Measurements from ENCODE around the gene CT45A1. TPM values are rescaled to one million over a fixed set of nuclear protein-coding genes. Genes with fewer than 3 reads are reported as not detected.
"Not testable (repeated sequence)": the region's sequence is repeated elsewhere in the genome, so short reads cannot be mapped to it uniquely, and the experiment has no call there.

Gene CT45A1
- total RNA-seq = not detected
- long read RNA-seq = 0 reads

- ATAC-seq; intact Hi-C loops (cut with DNase I); DNase-seq: not testable (repeated sequence)
Observed at GRCh38 chrX:135713183-135713689, at the start of gene CT45A1. TSS of gene CT45A1 (plus strand) at chrX:135713639. CDS start at chrX:135718941, 5,302 bp downstream.

- intact Hi-C loops (cut with DNase I) = loop anchor here in 1 of 2 donors (10.0 kb wide), 1 partner anchor 58 kb away; no protein-coding TSS in a partner anchor
- not testable (repeated sequence) for DNase-seq, ATAC-seq
Observed at GRCh38 chrX:135672979-135673378, 40.5 kb upstream of the CT45A1 start.

- ATAC-seq (no peak), DNase-seq (no peak)
- intact Hi-C loops (cut with DNase I) = no loop called here
Observed at GRCh38 chrX:135688137-135688536, 25.3 kb upstream of the CT45A1 start.

- intact Hi-C loops (cut with DNase I) = no loop called here
- DNase-seq = no peak
- no peak for ATAC-seq
Observed at GRCh38 chrX:135695471-135695870, 18.0 kb upstream of the CT45A1 start.

- ATAC-seq (no peak), DNase-seq (no peak)
- intact Hi-C loops (cut with DNase I) = no loop called here
Observed at GRCh38 chrX:135697601-135698000, 15.8 kb upstream of the CT45A1 start.

GRCh38 chrX:135698924-135699323, 14.5 kb upstream of the CT45A1 start:
- intact Hi-C loops (cut with DNase I) = no loop called here
- no peak for DNase-seq
- ATAC-seq = no peak

- no peak for ATAC-seq
- no peak for DNase-seq
- intact Hi-C loops (cut with DNase I) = no loop called here
Observed at GRCh38 chrX:135707880-135708279, 5.6 kb upstream of the CT45A1 start.

GRCh38 chrX:135713795-135714194, 356 bp downstream of the CT45A1 start:
- intact Hi-C loops (cut with DNase I) = no loop called here
- no peak for DNase-seq
- no peak for ATAC-seq

GRCh38 chrX:135734666-135735065, 21.2 kb downstream of the CT45A1 start:
- DNase-seq; intact Hi-C loops (cut with DNase I); ATAC-seq: not testable (repeated sequence)

- no peak for DNase-seq
- intact Hi-C loops (cut with DNase I) = no loop called here
- ATAC-seq = no peak
Observed at GRCh38 chrX:135737366-135738071, 24.1 kb downstream of the CT45A1 start.

- intact Hi-C loops (cut with DNase I) = no loop called here
- no peak for DNase-seq
- no peak for ATAC-seq
Observed at GRCh38 chrX:135740681-135741149, 27.3 kb downstream of the CT45A1 start.

- DNase-seq (no peak), ATAC-seq (no peak)
- intact Hi-C loops (cut with DNase I) = no loop called here
Observed at GRCh38 chrX:135741192-135741715, 27.8 kb downstream of the CT45A1 start.

- ATAC-seq; intact Hi-C loops (cut with DNase I); DNase-seq: not testable (repeated sequence)
Observed at GRCh38 chrX:135744739-135745138, 31.3 kb downstream of the CT45A1 start.

- ATAC-seq; intact Hi-C loops (cut with DNase I); DNase-seq: not testable (repeated sequence)
Observed at GRCh38 chrX:135768091-135768490, 54.7 kb downstream of the CT45A1 start, which contains the start of gene CT45A3. TSS of gene CT45A3 (minus strand) at chrX:135768191. CDS start at chrX:135764444, 3,747 bp downstream.

Other genes with a start within 250 kb of the CT45A1 start
- gene INTS6L, start 193.0 kb upstream of the CT45A1 start, total RNA-seq = 10 to 100 TPM in 1 of 2 donors, 1 to 10 TPM in 1; 9.4 to 11.0 TPM
- not detected for gene CT45A3, start 54.6 kb downstream of the CT45A1 start, total RNA-seq
- not detected for gene CT45A5, start 71.9 kb downstream of the CT45A1 start, total RNA-seq
- not detected for gene CT45A6, start 89.1 kb downstream of the CT45A1 start, total RNA-seq
- gene CT45A2, start 106.4 kb downstream of the CT45A1 start, total RNA-seq = not detected
- not detected for gene CT45A7, start 123.6 kb downstream of the CT45A1 start, total RNA-seq
- gene CT45A8, start 140.9 kb downstream of the CT45A1 start, total RNA-seq = not detected
- not detected for gene CT45A9, start 158.2 kb downstream of the CT45A1 start, total RNA-seq
- gene CT45A10, start 179.8 kb downstream of the CT45A1 start, total RNA-seq = not detected
- gene SAGE1, start 180.1 kb downstream of the CT45A1 start, total RNA-seq = not detected